PC-3 (cell line): ENCODE results near the gene CHAF1A.

Experiments
- CTCF ChIP-seq: fragments of 300-600 bp; sonication (generic); conservative IDR thresholded peaks from 2 replicates; pipeline ENCODE4 v1.5.1; 2017; ENCODE audit warnings: antibody characterized with exemption, low read depth, mild to moderate bottlenecking, low read length
- EZH2 ChIP-seq: fragments of 300-600 bp; sonication (generic); IDR thresholded peaks from one replicate; pipeline ENCODE4 v1.6.1; 2017; ENCODE audit warnings: antibody characterized with exemption, mild to moderate bottlenecking, low read length; ENCODE audit not compliant: unreplicated experiment
- EZH2phosphoT487 ChIP-seq: fragments of 300-600 bp; sonication (generic); IDR thresholded peaks from 2 replicates; pipeline ENCODE4 v1.6.1; 2018; ENCODE audit warnings: mild to moderate bottlenecking, antibody characterized with exemption, low read length, borderline replicate concordance

- TF ChIP-seq EZH2, result no peak
- TF ChIP-seq CTCF, result no peak
- TF ChIP-seq EZH2phosphoT487, result no peak
Measured at GRCh38 chr19:4414800-4415321, 12.4 kb downstream of the CHAF1A start.
